ENCODE results near the gene SYNJ1.
"Not testable (repeated sequence)": the region's sequence is repeated elsewhere in the genome, so short reads cannot be mapped to it uniquely, and the experiment has no call there.

Gene SYNJ1

GRCh38 chr21:32645261-32646182 is 82.3 kb downstream of the SYNJ1 start:
- DNase-seq = peak; percentile 48
- Histone ChIP-seq H3K4me1 (ENCODE audit: control insufficient read depth, low read depth, low read length) (peaks cover 2% of the 10 kb centered on the region), H3K23ac (ENCODE audit: low read length) (no peak overlapping the region), H3K4me3 (ENCODE audit: low read length) (no peak overlapping the region), H2AK5ac (ENCODE audit: low read length) (no peak overlapping the region), H4K8ac (ENCODE audit: low read depth, low read length) (no peak overlapping the region), H2BK5ac (ENCODE audit: low read length) (no peak overlapping the region), H3K27ac (ENCODE audit: low read depth, low read length) (no peak overlapping the region), H3K27me3 (ENCODE audit: insufficient read depth, low read length, poor library complexity) (no peaks in the 10 kb centered on the region), H3K56ac (ENCODE audit: low read length) (no peak overlapping the region), H3K79me1 (ENCODE audit: low read length) (no peaks in the 10 kb centered on the region), H3K79me2 (ENCODE audit: control insufficient read depth, insufficient read depth, low read length) (no peaks in the 10 kb centered on the region), H2BK120ac (ENCODE audit: low read depth, low read length) (no peak overlapping the region), H3K4ac (ENCODE audit: low read depth, low read length) (no peak overlapping the region), H2BK15ac (replicated peaks; ENCODE audit: low read depth) (no peak overlapping the region), H3K4me2 (ENCODE audit: low read length) (peak overlapping the region; percentile 6), H3K18ac (ENCODE audit: low read length) (no peak overlapping the region), H3K36me3 (ENCODE audit: control insufficient read depth, insufficient read depth, low read length) (no peaks in the 10 kb centered on the region), H3K9ac (ENCODE audit: low read length) (no peak overlapping the region), H4K5ac (ENCODE audit: low read length) (no peak overlapping the region)
- no CpG with 5 or more reads among the region's 19 CpGs for WGBS (ENCODE audit: extremely low coverage, insufficient coverage, low lambda C conversion rate)

- no peak overlapping the region for H3K56ac ChIP-seq (ENCODE audit: low read length)
- no peak overlapping the region for H3K4ac ChIP-seq (ENCODE audit: low read depth, low read length)
- no peak overlapping the region for H3K4me2 ChIP-seq (ENCODE audit: low read length)
- no peaks in the 10 kb centered on the region for H3K27me3 ChIP-seq (ENCODE audit: insufficient read depth, low read length, poor library complexity)
- no peak overlapping the region for H2BK15ac ChIP-seq (replicated peaks; ENCODE audit: low read depth)
- H3K36me3 ChIP-seq (ENCODE audit: control insufficient read depth, insufficient read depth, low read length) = no peaks in the 10 kb centered on the region
- H3K18ac ChIP-seq (ENCODE audit: low read length) = no peak overlapping the region
- H2AK5ac ChIP-seq (ENCODE audit: low read length) = no peak overlapping the region
- no peaks in the 10 kb centered on the region for H3K79me1 ChIP-seq (ENCODE audit: low read length)
- 100% methylated on average over 1 of the region's 10 CpGs for WGBS (ENCODE audit: extremely low coverage, insufficient coverage, low lambda C conversion rate)
- no peak overlapping the region for H2BK120ac ChIP-seq (ENCODE audit: low read depth, low read length)
- no peak overlapping the region for H3K9ac ChIP-seq (ENCODE audit: low read length)
- H3K79me2 ChIP-seq (ENCODE audit: control insufficient read depth, insufficient read depth, low read length) = no peaks in the 10 kb centered on the region
- H4K8ac ChIP-seq (ENCODE audit: low read depth, low read length) = no peak overlapping the region
- H3K27ac ChIP-seq (ENCODE audit: low read depth, low read length) = no peak overlapping the region
- H3K4me1 ChIP-seq (ENCODE audit: control insufficient read depth, low read depth, low read length) = peaks cover 2% of the 10 kb centered on the region
- H3K4me3 ChIP-seq (ENCODE audit: low read length) = no peak overlapping the region
- no peak overlapping the region for H3K23ac ChIP-seq (ENCODE audit: low read length)
- no peak overlapping the region for H4K5ac ChIP-seq (ENCODE audit: low read length)
- no peak for DNase-seq
- no peak overlapping the region for H2BK5ac ChIP-seq (ENCODE audit: low read length)
These were observed 85.8 kb downstream of the SYNJ1 start for GRCh38 chr21:32641710-32642698.

- H3K18ac ChIP-seq (ENCODE audit: low read length) = no peak overlapping the region
- H4K5ac ChIP-seq (ENCODE audit: low read length) = no peak overlapping the region
- no peak overlapping the region for H2AK5ac ChIP-seq (ENCODE audit: low read length)
- no peaks in the 10 kb centered on the region for H3K79me1 ChIP-seq (ENCODE audit: low read length)
- no peak overlapping the region for H2BK5ac ChIP-seq (ENCODE audit: low read length)
- H3K27me3 ChIP-seq (ENCODE audit: insufficient read depth, low read length, poor library complexity) = no peaks in the 10 kb centered on the region
- no peak overlapping the region for H2BK15ac ChIP-seq (replicated peaks; ENCODE audit: low read depth)
- no peak overlapping the region for H3K4me2 ChIP-seq (ENCODE audit: low read length)
- no peak for DNase-seq
- WGBS (ENCODE audit: extremely low coverage, insufficient coverage, low lambda C conversion rate) = no CpG with 5 or more reads among the region's 3 CpGs
- no peak overlapping the region for H3K27ac ChIP-seq (ENCODE audit: low read depth, low read length)
- no peaks in the 10 kb centered on the region for H3K79me2 ChIP-seq (ENCODE audit: control insufficient read depth, insufficient read depth, low read length)
- H3K4ac ChIP-seq (ENCODE audit: low read depth, low read length) = no peak overlapping the region
- no peaks in the 10 kb centered on the region for H3K4me1 ChIP-seq (ENCODE audit: control insufficient read depth, low read depth, low read length)
- H3K9ac ChIP-seq (ENCODE audit: low read length) = no peak overlapping the region
- H4K8ac ChIP-seq (ENCODE audit: low read depth, low read length) = no peak overlapping the region
- no peaks in the 10 kb centered on the region for H3K36me3 ChIP-seq (ENCODE audit: control insufficient read depth, insufficient read depth, low read length)
- H2BK120ac ChIP-seq (ENCODE audit: low read depth, low read length) = no peak overlapping the region
- H3K4me3 ChIP-seq (ENCODE audit: low read length) = no peak overlapping the region
- H3K23ac ChIP-seq (ENCODE audit: low read length) = no peak overlapping the region
- no peak overlapping the region for H3K56ac ChIP-seq (ENCODE audit: low read length)
These were observed 101.1 kb downstream of the SYNJ1 start for GRCh38 chr21:32626621-32627196.

- H3K9ac ChIP-seq (ENCODE audit: low read length); H3K79me2 ChIP-seq (ENCODE audit: control insufficient read depth, insufficient read depth, low read length); H3K4ac ChIP-seq (ENCODE audit: low read depth, low read length); H2BK5ac ChIP-seq (ENCODE audit: low read length); H4K5ac ChIP-seq (ENCODE audit: low read length); DNase-seq; H3K36me3 ChIP-seq (ENCODE audit: control insufficient read depth, insufficient read depth, low read length); H3K56ac ChIP-seq (ENCODE audit: low read length); H3K27me3 ChIP-seq (ENCODE audit: insufficient read depth, low read length, poor library complexity); H2AK5ac ChIP-seq (ENCODE audit: low read length); H3K18ac ChIP-seq (ENCODE audit: low read length); H3K23ac ChIP-seq (ENCODE audit: low read length); H4K8ac ChIP-seq (ENCODE audit: low read depth, low read length); H3K4me2 ChIP-seq (ENCODE audit: low read length); H3K4me1 ChIP-seq (ENCODE audit: control insufficient read depth, low read depth, low read length); H2BK120ac ChIP-seq (ENCODE audit: low read depth, low read length); H3K27ac ChIP-seq (ENCODE audit: low read depth, low read length); H3K79me1 ChIP-seq (ENCODE audit: low read length); H2BK15ac ChIP-seq (replicated peaks; ENCODE audit: low read depth); H3K4me3 ChIP-seq (ENCODE audit: low read length): not testable (repeated sequence)
- no CpG with 5 or more reads among the region's 6 CpGs for WGBS (ENCODE audit: extremely low coverage, insufficient coverage, low lambda C conversion rate)
These were observed 109.6 kb downstream of the SYNJ1 start for GRCh38 chr21:32618218-32618617.

GRCh38 chr21:32613436-32614043 is 114.3 kb downstream of the SYNJ1 start:
- no peaks in the 10 kb centered on the region for H3K27me3 ChIP-seq (ENCODE audit: insufficient read depth, low read length, poor library complexity)
- no peak overlapping the region for H3K18ac ChIP-seq (ENCODE audit: low read length)
- H4K5ac ChIP-seq (ENCODE audit: low read length) = no peak overlapping the region
- H3K4me3 ChIP-seq (ENCODE audit: low read length) = no peak overlapping the region
- H3K9ac ChIP-seq (ENCODE audit: low read length) = peak overlapping the region; percentile 87
- H3K36me3 ChIP-seq (ENCODE audit: control insufficient read depth, insufficient read depth, low read length) = no peaks in the 10 kb centered on the region
- H3K23ac ChIP-seq (ENCODE audit: low read length) = no peak overlapping the region
- no peak overlapping the region for H2AK5ac ChIP-seq (ENCODE audit: low read length)
- peaks cover 6% of the 10 kb centered on the region for H3K79me2 ChIP-seq (ENCODE audit: control insufficient read depth, insufficient read depth, low read length)
- H3K79me1 ChIP-seq (ENCODE audit: low read length) = peaks cover 3% of the 10 kb centered on the region
- no peak overlapping the region for H2BK15ac ChIP-seq (replicated peaks; ENCODE audit: low read depth)
- H4K8ac ChIP-seq (ENCODE audit: low read depth, low read length) = no peak overlapping the region
- H2BK120ac ChIP-seq (ENCODE audit: low read depth, low read length) = no peak overlapping the region
- H3K56ac ChIP-seq (ENCODE audit: low read length) = peak overlapping the region; percentile 8
- H3K4me1 ChIP-seq (ENCODE audit: control insufficient read depth, low read depth, low read length) = no peaks in the 10 kb centered on the region
- H3K4me2 ChIP-seq (ENCODE audit: low read length) = no peak overlapping the region
- no peak overlapping the region for H3K27ac ChIP-seq (ENCODE audit: low read depth, low read length)
- WGBS (ENCODE audit: extremely low coverage, insufficient coverage, low lambda C conversion rate) = no CpG with 5 or more reads among the region's 16 CpGs
- no peak overlapping the region for H2BK5ac ChIP-seq (ENCODE audit: low read length)
- no peak overlapping the region for H3K4ac ChIP-seq (ENCODE audit: low read depth, low read length)
- no peak for DNase-seq

All from mesendoderm (in vitro differentiated cells).